GM12878 (cell line): ENCODE data around the gene MARK4. TPM values are rescaled to one million over a fixed set of nuclear protein-coding genes. Genes with fewer than 3 reads are reported as not detected.

Experiments
- ATAC-seq: fragments of 200-7000 bp; cut with Tn5 transposase; 3 replicates; pipeline ENCODE4 v1.9.1; 2020; ENCODE audit warnings: mild to moderate bottlenecking, moderate library complexity
- BruUV-seq: library from RNA; stranded (reverse); fragments of 400-500 nt; replicated peaks from 2 replicates; lab custom pipeline; 2021; lab: Mats Ljungman, UMichigan
- CTCF ChIA-PET: fragments of 300-600 bp; sonication (Branson Sonifier 250); formaldehyde crosslinking; extraction: SDS; loops from one replicate; lab custom pipeline; 2021; ENCODE audit warnings: inconsistent platforms; lab: Yijun Ruan, JAX
- POLR2A ChIA-PET: fragments of 350-600 bp; formaldehyde crosslinking; extraction: SDS; loops from one replicate; lab custom pipeline; 2021; ENCODE audit warnings: inconsistent platforms; lab: Charles Lee
- RAD21 ChIA-PET: fragments of 300-600 bp; sonication (Branson Sonifier 250); formaldehyde crosslinking; loops from one replicate; lab custom pipeline; 2023; ENCODE audit warnings: antibody characterized with exemption; ENCODE audit not compliant: unreplicated experiment; lab: Charles Lee
- SMC1A ChIA-PET: fragments of 300-600 bp; sonication (Branson Sonifier 250); formaldehyde crosslinking; loops from one replicate; lab custom pipeline; 2023; ENCODE audit not compliant: unreplicated experiment, uncharacterized antibody; lab: Charles Lee
- DNase-seq: peaks from one replicate; pipeline ENCODE4 v3.0.0-alpha.2; 2011; ENCODE audit warnings: low read depth, low spot score
- FAIRE-seq: peaks from 3 replicates; lab custom pipeline; 2011; peaks lifted over from hg19 to GRCh38; lab: Jason Lieb, UNC
- H2AFZ ChIP-seq: 2 replicates; pipeline ENCODE4 v1.6.0; 2011; ENCODE audit warnings: low read depth, low read length, control low read depth; ENCODE audit not compliant: control insufficient read depth
- H3K27ac ChIP-seq: 2 replicates; pipeline ENCODE4 v1.5.1; 2011; ENCODE audit warnings: control low read depth; ENCODE audit not compliant: control insufficient read depth, insufficient read depth
- H3K27me3 ChIP-seq, 2 experiments: replicated peaks in 1 of 2; 2 replicates each; pipeline versions ENCODE4 v1.6.0 to v1.6.1; 2011; ENCODE audit warnings: low read length in 1 of 2; ENCODE audit not compliant: control insufficient read depth in 2 of 2, insufficient read depth in 2 of 2
- H3K36me3 ChIP-seq, 2 experiments: 2 replicates each; pipeline ENCODE4 v1.5.1; 2011; ENCODE audit warnings: low read length in 1 of 2; ENCODE audit not compliant: control insufficient read depth in 2 of 2, insufficient read depth in 2 of 2
- H3K4me1 ChIP-seq: 2 replicates; pipeline ENCODE4 v1.6.1; 2011; ENCODE audit warnings: mild to moderate bottlenecking, low read length, moderate library complexity, mixed read lengths; ENCODE audit not compliant: control insufficient read depth, insufficient read depth
- H3K4me2 ChIP-seq: 2 replicates; pipeline ENCODE4 v1.6.0; 2011; ENCODE audit warnings: control low read depth; ENCODE audit not compliant: control insufficient read depth, insufficient read depth
- H3K4me3 ChIP-seq: fragments of 200-600 bp; sonication (generic); 2 replicates; pipeline ENCODE4 v1.5.1; 2016
- H3K79me2 ChIP-seq: 2 replicates; pipeline ENCODE4 v1.6.0; 2011; ENCODE audit warnings: low read length; ENCODE audit not compliant: control insufficient read depth, insufficient read depth
- H3K9ac ChIP-seq: 2 replicates; pipeline ENCODE4 v1.8.0; 2011; ENCODE audit warnings: low read length, control low read depth, mixed read lengths; ENCODE audit not compliant: control insufficient read depth, insufficient read depth
- H3K9me3 ChIP-seq: replicated peaks from 3 replicates; pipeline ENCODE4 v1.5.1; 2011; ENCODE audit warnings: mild to moderate bottlenecking, low read length; ENCODE audit not compliant: control insufficient read depth, insufficient read depth
- H4K20me1 ChIP-seq: 2 replicates; pipeline ENCODE4 v1.6.0; 2011; ENCODE audit not compliant: control insufficient read depth, insufficient read depth
- CBX3 ChIP-seq: fragments of 200-600 bp; sonication (generic); IDR thresholded peaks from 2 replicates; pipeline ENCODE4 v1.6.1; 2016; ENCODE audit warnings: low read depth, borderline replicate concordance
- CHD1 ChIP-seq: IDR thresholded peaks from 2 replicates; pipeline ENCODE4 v1.6.1; 2012; ENCODE audit warnings: low read depth, low read length, improper control_type of control experiment
- CHD4 ChIP-seq: fragments of 200-600 bp; sonication (generic); IDR thresholded peaks from 2 replicates; pipeline ENCODE4 v1.6.1; 2016; ENCODE audit warnings: mild to moderate bottlenecking
- EP300 ChIP-seq, 2 experiments: fragments of 150-350 bp in 1 of 2; IDR thresholded peaks; 2 replicates each; pipeline ENCODE4 v1.6.1; 2011 to 2012; ENCODE audit warnings: low read depth in 2 of 2, low read length in 2 of 2, borderline replicate concordance in 1 of 2, improper control_type of control experiment in 1 of 2, inconsistent platforms in 1 of 2; ENCODE audit not compliant: control insufficient read depth in 1 of 2
- GABPA ChIP-seq: IDR thresholded peaks from 2 replicates; pipeline ENCODE4 v1.6.1; 2014; ENCODE audit warnings: antibody characterized with exemption, low read depth, mild to moderate bottlenecking, inconsistent platforms
- HCFC1 ChIP-seq: fragments of 150-350 bp; IDR thresholded peaks from 2 replicates; pipeline ENCODE4 v1.6.1; 2014; ENCODE audit warnings: low read length
- JUNB ChIP-seq: IDR thresholded peaks from 2 replicates; pipeline ENCODE4 v1.6.1; 2016; ENCODE audit warnings: antibody characterized with exemption, mild to moderate bottlenecking
- MEF2B ChIP-seq: fragments of 450-650 bp; IDR thresholded peaks from 2 replicates; pipeline ENCODE4 v1.6.1; 2018; ENCODE audit warnings: mild to moderate bottlenecking, moderate library complexity; ENCODE audit not compliant: partially characterized antibody, poor library complexity, severe bottlenecking
- MYB ChIP-seq: fragments of 150-350 bp; IDR thresholded peaks from 2 replicates; pipeline ENCODE4 v1.6.1; 2014; ENCODE audit warnings: mild to moderate bottlenecking, low read depth, low read length, borderline replicate concordance
- POLR2AphosphoS2 ChIP-seq: IDR thresholded peaks from 2 replicates; pipeline ENCODE4 v1.6.1; 2011; ENCODE audit warnings: low read depth, mild to moderate bottlenecking, low read length, improper control_type of control experiment, moderate library complexity
- POU2F2 ChIP-seq: IDR thresholded peaks from 3 replicates; pipeline ENCODE4 v1.6.1; 2011; ENCODE audit warnings: low read depth, mild to moderate bottlenecking, low read length, borderline replicate concordance
- SMC3 ChIP-seq: IDR thresholded peaks from 2 replicates; pipeline ENCODE4 v1.6.1; 2011; ENCODE audit warnings: low read length, improper control_type of control experiment, borderline replicate concordance
- SPI1 ChIP-seq: IDR thresholded peaks from 2 replicates; pipeline ENCODE4 v1.6.1; 2011; ENCODE audit warnings: low read depth, mild to moderate bottlenecking, low read length, moderate library complexity, borderline replicate concordance; ENCODE audit not compliant: insufficient read depth
- TCF12 ChIP-seq: IDR thresholded peaks from 2 replicates; pipeline ENCODE4 v1.6.1; 2011; ENCODE audit warnings: low read depth, mild to moderate bottlenecking, low read length
- WGBS: methylation state at CpG from one replicate; pipeline ENCODE4 v1.1.6; 2016; ENCODE audit warnings: low lambda C conversion rate; ENCODE audit not compliant: insufficient replicate concordance, insufficient coverage; ENCODE audit errors: missing lambda C conversion rate; 5-methylcytosine and 5-hydroxymethylcytosine counted together
- in situ Hi-C: fragments of 300-500 bp; cut with MboI; formaldehyde crosslinking; loops from 9 replicates; pipeline ENCODE4 v1.14.3; 2018; ENCODE audit warnings: mixed read lengths
- intact Hi-C: fragments of 100-400 bp; cut with micrococcal nuclease; formaldehyde crosslinking; loops from one replicate; pipeline ENCODE4 v1.14.2; 2022; ENCODE audit not compliant: unreplicated experiment
- polyA plus RNA-seq, 11 experiments: library from polyadenylated mRNA; depleted of rRNA in 4 of 11; unstranded in 6 of 11; stranded (reverse) in 5 of 11; fragments of >200 nt; fragmentation: Nextera tagmentation in 4 of 11; fragmentation: Illumina TruSeq in 1 of 11; extraction: Ambion mirVana in 4 of 11; extraction: Trizol in 1 of 11; gene quantifications; 1 replicate in 1 of 11; 2 replicates in 10 of 11; pipeline versions ENCODE4 v1.2.1 to v1.2.3, GENCODE V29; 2011 to 2016; ENCODE audit warnings: inconsistent platforms in 2 of 11, missing spikeins in 2 of 11, low read depth in 1 of 11
- total RNA-seq, 4 experiments: library from RNA; depleted of rRNA in 3 of 4; stranded (reverse); fragments of >200 nt in 3 of 4; fragmentation: Illumina TruSeq in 1 of 4; extraction: Trizol in 1 of 4; gene quantifications; 2 replicates each; pipeline versions ENCODE4 v1.2.1 to v1.2.3, GENCODE V29; 2013 to 2021
- TF ChIP-seq, protein P1 (sequence below): fragments of 450-650 bp; IDR thresholded peaks from 2 replicates; pipeline ENCODE4 v1.6.1; 2017; ENCODE audit warnings: low read depth, mild to moderate bottlenecking, moderate library complexity
- TF ChIP-seq, protein P2 (sequence below): IDR thresholded peaks from 2 replicates; pipeline ENCODE4 v1.6.1; 2011; ENCODE audit warnings: mild to moderate bottlenecking, low read depth, low read length, moderate library complexity; ENCODE audit not compliant: insufficient replicate concordance

The MARK4 gene
- total and polyA plus RNA-seq, 10 of the 15 experiments (the other 5 are each of a cell fraction or from before 2014, with no cell fraction given) = 0.66 to 24.3 (median 5.1) TPM

DNA sequence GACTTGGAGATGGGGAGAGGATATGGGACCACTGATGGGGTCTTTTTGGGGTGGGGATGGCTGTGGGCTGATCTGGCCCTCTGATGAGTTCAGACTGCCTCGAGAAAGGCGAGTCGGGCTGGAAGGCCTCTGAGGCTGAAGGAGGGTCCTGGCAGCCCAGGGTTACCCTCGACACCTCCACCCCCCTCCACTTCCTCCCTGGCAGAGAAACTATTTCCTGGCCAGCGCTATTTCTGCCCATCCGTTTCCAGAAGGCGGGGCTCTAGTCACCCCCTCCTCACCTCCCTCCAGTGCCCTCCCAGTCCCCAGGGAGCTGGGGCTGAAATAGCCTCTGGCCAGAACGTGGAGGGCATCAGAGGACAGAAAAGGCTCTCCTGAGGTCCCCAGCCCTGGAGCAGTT lies 15.6 kb upstream of the MARK4 start:
- no peak overlapping the region for H3K4me3 ChIP-seq
- no peak for TF ChIP-seq EP300 (IDR thresholded peaks at IDR 0.05; ENCODE audit: borderline replicate concordance in 1 of 2, control insufficient read depth in 1 of 2, low read depth in 2 of 2, low read length in 2 of 2)
- TF ChIP-seq CHD1 = no peak
- TF ChIP-seq MEF2B = no peak
- intact Hi-C loops = no loop called here
- DNase-seq = no peak
- H3K4me2 ChIP-seq = no peak overlapping the region
- no peaks in the 10 kb centered on the region for H3K4me1 ChIP-seq
- ChIA-PET SMC1A (no interaction called here), RAD21 (no interaction called here), CTCF (no interaction called here), POLR2A (no interaction called here)
- WGBS = 0% methylated on average over 7 of the region's 8 CpGs
- no peaks in the 10 kb centered on the region for H3K36me3 ChIP-seq
- H2AFZ ChIP-seq = no peak overlapping the region
- no peaks in the 10 kb centered on the region for H3K27me3 ChIP-seq
- H3K9me3 ChIP-seq = no peaks in the 10 kb centered on the region
- in situ Hi-C loops = no loop called here
- H3K27ac ChIP-seq = no peak overlapping the region
- no peak for FAIRE-seq
- ATAC-seq = no peak
- BruUV-seq = no TSS peak
- no peaks in the 10 kb centered on the region for H3K79me2 ChIP-seq
- H3K9ac ChIP-seq = no peak overlapping the region
- no peaks in the 10 kb centered on the region for H4K20me1 ChIP-seq

DNA sequence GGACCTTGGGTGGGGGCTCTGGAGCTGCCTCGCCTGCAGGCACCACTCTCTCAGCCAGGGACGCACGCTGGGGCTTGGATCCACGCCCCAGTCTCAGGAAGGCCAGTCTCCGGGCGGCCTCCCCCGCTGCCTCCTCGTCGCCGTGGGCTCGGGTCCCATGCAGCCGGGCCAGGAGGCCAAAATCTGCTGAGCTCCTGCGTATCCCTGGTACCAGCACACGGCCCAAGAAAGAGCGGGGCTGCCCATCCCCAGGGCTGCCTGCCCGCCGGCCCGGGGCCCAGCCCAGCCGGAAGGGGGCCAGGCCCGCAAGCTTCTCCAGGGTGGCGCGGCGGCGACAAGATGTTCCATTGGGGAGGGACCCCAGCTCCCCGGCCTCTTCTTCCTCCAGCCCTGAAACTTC lies 12.5 kb upstream of the MARK4 start:
- no peaks in the 10 kb centered on the region for H4K20me1 ChIP-seq
- no peaks in the 10 kb centered on the region for H3K36me3 ChIP-seq
- CTCF ChIA-PET = no interaction called here
- no peak for FAIRE-seq
- SMC1A ChIA-PET = no interaction called here
- no peak for DNase-seq
- ATAC-seq = no peak
- no peaks in the 10 kb centered on the region for H3K79me2 ChIP-seq
- H3K4me1 ChIP-seq = no peaks in the 10 kb centered on the region
- no peak overlapping the region for H2AFZ ChIP-seq
- no peak overlapping the region for H3K9ac ChIP-seq
- no peak overlapping the region for H3K27ac ChIP-seq
- intact Hi-C loops = no loop called here
- H3K27me3 ChIP-seq = no peaks in the 10 kb centered on the region
- RAD21 ChIA-PET = no interaction called here
- H3K4me3 ChIP-seq = no peak overlapping the region
- BruUV-seq = no TSS peak
- in situ Hi-C loops = no loop called here
- POLR2A ChIA-PET = no interaction called here
- H3K9me3 ChIP-seq = no peaks in the 10 kb centered on the region
- no peak overlapping the region for H3K4me2 ChIP-seq
- 94% methylated on average over 11 of the region's 25 CpGs for WGBS
- TF ChIP-seq TCF12 (no peak), CHD4 (no peak), POU2F2 (no peak), GABPA (no peak), JUNB (no peak), HCFC1 (no peak), POLR2AphosphoS2 (no peak), CBX3 (no peak), SPI1 (no peak), SMC3 (no peak), MYB (no peak)
- TF ChIP-seq, protein P1, sequence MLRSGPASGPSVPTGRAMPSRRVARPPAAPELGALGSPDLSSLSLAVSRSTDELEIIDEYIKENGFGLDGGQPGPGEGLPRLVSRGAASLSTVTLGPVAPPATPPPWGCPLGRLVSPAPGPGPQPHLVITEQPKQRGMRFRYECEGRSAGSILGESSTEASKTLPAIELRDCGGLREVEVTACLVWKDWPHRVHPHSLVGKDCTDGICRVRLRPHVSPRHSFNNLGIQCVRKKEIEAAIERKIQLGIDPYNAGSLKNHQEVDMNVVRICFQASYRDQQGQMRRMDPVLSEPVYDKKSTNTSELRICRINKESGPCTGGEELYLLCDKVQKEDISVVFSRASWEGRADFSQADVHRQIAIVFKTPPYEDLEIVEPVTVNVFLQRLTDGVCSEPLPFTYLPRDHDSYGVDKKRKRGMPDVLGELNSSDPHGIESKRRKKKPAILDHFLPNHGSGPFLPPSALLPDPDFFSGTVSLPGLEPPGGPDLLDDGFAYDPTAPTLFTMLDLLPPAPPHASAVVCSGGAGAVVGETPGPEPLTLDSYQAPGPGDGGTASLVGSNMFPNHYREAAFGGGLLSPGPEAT = no peak
- TF ChIP-seq, protein P2, sequence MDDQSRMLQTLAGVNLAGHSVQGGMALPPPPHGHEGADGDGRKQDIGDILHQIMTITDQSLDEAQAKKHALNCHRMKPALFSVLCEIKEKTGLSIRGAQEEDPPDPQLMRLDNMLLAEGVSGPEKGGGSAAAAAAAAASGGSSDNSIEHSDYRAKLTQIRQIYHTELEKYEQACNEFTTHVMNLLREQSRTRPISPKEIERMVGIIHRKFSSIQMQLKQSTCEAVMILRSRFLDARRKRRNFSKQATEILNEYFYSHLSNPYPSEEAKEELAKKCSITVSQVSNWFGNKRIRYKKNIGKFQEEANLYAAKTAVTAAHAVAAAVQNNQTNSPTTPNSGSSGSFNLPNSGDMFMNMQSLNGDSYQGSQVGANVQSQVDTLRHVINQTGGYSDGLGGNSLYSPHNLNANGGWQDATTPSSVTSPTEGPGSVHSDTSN = no peak
